Liver (tissue), 9 donors: ENCODE measurements around the gene PCMT1. TPM values are rescaled to one million over a fixed set of nuclear protein-coding genes. Genes with fewer than 3 reads are reported as not detected.

ENCODE experiments used
- DNase-seq: peaks from one replicate; pipeline ENCODE4 v3.0.0-alpha.2; 2017; ENCODE audit warnings: low spot score
- H3K27ac ChIP-seq, 2 donors: one replicate each; pipeline ENCODE4 v1.7.0; 2013; ENCODE audit warnings: inconsistent platforms in 2 of 2, low read length in 2 of 2, control low read depth in 1 of 2, low read depth in 1 of 2, mild to moderate bottlenecking in 1 of 2
- H3K27me3 ChIP-seq, 4 donors: one replicate each; pipeline versions ENCODE4 v1.6.1 to v1.7.0; 2013; ENCODE audit warnings: low read length in 3 of 4, inconsistent platforms in 1 of 4, mild to moderate bottlenecking in 1 of 4, moderate library complexity in 1 of 4; ENCODE audit not compliant: control insufficient read depth in 4 of 4, insufficient read depth in 4 of 4
- H3K36me3 ChIP-seq, 4 donors: one replicate each; pipeline versions ENCODE4 v1.6.1 to v1.7.0; 2013; ENCODE audit warnings: low read length in 3 of 4, mild to moderate bottlenecking in 3 of 4, low read depth in 1 of 4, moderate library complexity in 1 of 4; ENCODE audit not compliant: control insufficient read depth in 4 of 4, insufficient read depth in 3 of 4
- H3K4me1 ChIP-seq, 4 donors: one replicate each; pipeline versions ENCODE4 v1.6.1 to v1.7.0; 2013; ENCODE audit warnings: low read length in 3 of 4, mild to moderate bottlenecking in 3 of 4, moderate library complexity in 1 of 4; ENCODE audit not compliant: control insufficient read depth in 4 of 4, insufficient read depth in 4 of 4
- H3K4me3 ChIP-seq, 3 donors: one replicate each; pipeline versions ENCODE4 v1.6.1 to v1.7.0; 2013; ENCODE audit warnings: low read length in 3 of 3, control low read depth in 1 of 3, low read depth in 1 of 3, mild to moderate bottlenecking in 1 of 3
- H3K9ac ChIP-seq, 2 donors: one replicate each; pipeline ENCODE4 v1.7.0; 2013; ENCODE audit warnings: low read length in 2 of 2, mild to moderate bottlenecking in 2 of 2, moderate library complexity in 2 of 2, control low read depth in 1 of 2, low read depth in 1 of 2
- H3K9me3 ChIP-seq, 4 donors: one replicate each; pipeline versions ENCODE4 v1.6.1 to v1.7.0; 2013; ENCODE audit warnings: low read length in 3 of 4; ENCODE audit not compliant: control insufficient read depth in 4 of 4
- EGR1 ChIP-seq, 2 donors: IDR thresholded peaks; 2 replicates each; pipeline ENCODE4 v1.6.1; 2016 to 2018; ENCODE audit warnings: antibody characterized with exemption in 2 of 2, low read depth in 2 of 2
- FOXA1 ChIP-seq: IDR thresholded peaks from 2 replicates; pipeline ENCODE4 v1.6.1; 2016; ENCODE audit warnings: antibody characterized with exemption
- FOXA2 ChIP-seq: IDR thresholded peaks from 2 replicates; pipeline ENCODE4 v1.6.1; 2016; ENCODE audit warnings: antibody characterized with exemption
- GABPA ChIP-seq, 2 donors: IDR thresholded peaks in 1 of 2; conservative IDR thresholded peaks in 1 of 2; 2 replicates each; pipeline ENCODE4 v1.6.1; 2016; ENCODE audit warnings: antibody characterized with exemption in 2 of 2, mild to moderate bottlenecking in 1 of 2, moderate library complexity in 1 of 2
- HNF4A ChIP-seq, 2 donors: conservative IDR thresholded peaks; 2 replicates each; pipeline ENCODE4 v1.6.1; 2016; ENCODE audit warnings: antibody characterized with exemption in 2 of 2, mild to moderate bottlenecking in 2 of 2
- HNF4G ChIP-seq: IDR thresholded peaks from 2 replicates; pipeline ENCODE4 v1.6.1; 2016; ENCODE audit warnings: antibody characterized with exemption
- JUND ChIP-seq, 2 donors: IDR thresholded peaks; 2 replicates each; pipeline ENCODE4 v1.6.1; 2016; ENCODE audit warnings: antibody characterized with exemption in 2 of 2
- NR2F2 ChIP-seq: IDR thresholded peaks from 2 replicates; pipeline ENCODE4 v1.6.1; 2016; ENCODE audit warnings: antibody characterized with exemption
- RAD21 ChIP-seq, 2 donors: IDR thresholded peaks; 2 replicates each; pipeline ENCODE4 v1.6.1; 2016; ENCODE audit warnings: antibody characterized with exemption in 2 of 2, mild to moderate bottlenecking in 2 of 2
- RXRA ChIP-seq, 2 donors: IDR thresholded peaks; 2 replicates each; pipeline ENCODE4 v1.6.1; 2017 to 2018; ENCODE audit warnings: antibody characterized with exemption in 2 of 2, mild to moderate bottlenecking in 1 of 2
- SP1 ChIP-seq: IDR thresholded peaks from 2 replicates; pipeline ENCODE4 v1.6.1; 2018; ENCODE audit warnings: antibody characterized with exemption, mild to moderate bottlenecking
- TAF1 ChIP-seq: conservative IDR thresholded peaks from 2 replicates; pipeline ENCODE4 v1.6.1; 2016; ENCODE audit warnings: antibody characterized with exemption, mild to moderate bottlenecking
- YY1 ChIP-seq: IDR thresholded peaks from 2 replicates; pipeline ENCODE4 v1.6.1; 2016; ENCODE audit warnings: antibody characterized with exemption, mild to moderate bottlenecking
- WGBS: extraction: QIAGEN DNeasy Blood & Tissue Kit; methylation state at CpG from one replicate; pipeline ENCODE4 v1.1.7; 2013; 5-methylcytosine and 5-hydroxymethylcytosine counted together
- polyA plus RNA-seq, 2 donors: library from polyadenylated mRNA; stranded (reverse) in 1 of 2; unstranded in 1 of 2; fragments of 200-250 nt in 1 of 2; fragments of >200 nt in 1 of 2; fragmentation: Nextera tagmentation in 1 of 2; extraction: Ambion mirVana in 1 of 2; gene quantifications; one replicate each; pipeline versions ENCODE4 v1.2.1 to v1.2.3, GENCODE V29; 2013 to 2015
- total RNA-seq, 2 donors: library from RNA; depleted of rRNA; stranded (reverse); fragments of >200 nt; gene quantifications; one replicate each; pipeline ENCODE4 v1.2.3, GENCODE V29; 2014
- TF ChIP-seq, protein P1 (sequence below): IDR thresholded peaks from 2 replicates; pipeline ENCODE4 v1.6.1; 2016; ENCODE audit warnings: antibody characterized with exemption
- TF ChIP-seq, protein P2 (sequence below): IDR thresholded peaks from 2 replicates; pipeline ENCODE4 v1.6.1; 2016; ENCODE audit warnings: antibody characterized with exemption, mild to moderate bottlenecking
- TF ChIP-seq, protein P3 (sequence below): IDR thresholded peaks from 2 replicates; pipeline ENCODE4 v1.6.1; 2016; ENCODE audit warnings: antibody characterized with exemption
- TF ChIP-seq, protein P4 (sequence below): fragments of 150-350 bp; IDR thresholded peaks from 2 replicates; pipeline ENCODE4 v1.5.1; 2017; ENCODE audit warnings: improper control_type of control experiment, low read depth, low read length; ENCODE audit not compliant: missing input control
- TF ChIP-seq, protein P5 (sequence below): IDR thresholded peaks from 2 replicates; pipeline ENCODE4 v1.6.1; 2016; ENCODE audit warnings: antibody characterized with exemption
- donor health status: healthy.
- donor health status: healthy.
- donor health status: healthy.
- donor health status: healthy.
- donor health status: healthy.

Gene PCMT1
- total and polyA plus RNA-seq, 4 donors, result 56.8 to 78.8 (median 75.0) TPM

DNA sequence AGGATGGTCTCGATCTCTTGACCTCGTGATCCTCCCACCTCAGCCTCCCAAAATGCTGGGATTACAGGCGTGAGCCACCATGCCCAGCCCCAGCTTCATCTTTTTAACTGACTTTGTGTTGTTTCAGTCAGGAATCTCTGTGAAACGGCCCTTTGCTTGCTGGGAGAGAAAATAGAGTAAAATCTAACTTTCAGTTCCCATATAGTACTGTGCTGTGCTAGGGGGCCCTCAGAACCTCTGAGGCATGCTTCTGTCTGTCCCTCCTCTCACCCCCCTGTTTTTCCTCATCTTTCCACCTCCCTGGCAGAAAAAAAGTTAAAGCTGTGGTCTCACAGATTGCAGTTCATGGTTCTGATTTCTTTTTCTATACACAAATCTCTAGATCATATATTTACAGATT, 66.2 kb downstream of the PCMT1 start:
- WGBS, result 94% methylated on average over 4 of the region's 4 CpGs
- Histone ChIP-seq H3K9ac (no peak overlapping the region), H3K9me3 (no peaks in the 10 kb centered on the region), H3K4me3 (no peak overlapping the region), H3K27ac (no peak overlapping the region), H3K36me3 (peaks cover 0 to 10% (median 6%) of the 10 kb centered on the region in 4 donors), H3K4me1 (no peaks in the 10 kb centered on the region), H3K27me3 (no peaks in the 10 kb centered on the region)
- DNase-seq, result no peak
- TF ChIP-seq RXRA (IDR thresholded peaks at IDR 0.05) (no peak), HNF4A (conservative IDR thresholded peaks at IDR 0.05) (no peak), YY1 (no peak), RAD21 (IDR thresholded peaks at IDR 0.05) (no peak), EGR1 (IDR thresholded peaks at IDR 0.05; ENCODE audit: low read depth in 2 of 2) (no peak), TAF1 (no peak), FOXA1 (no peak), NR2F2 (no peak), SP1 (no peak), JUND (IDR thresholded peaks at IDR 0.05) (no peak), FOXA2 (no peak), GABPA (IDR thresholded peaks at IDR 0.05 in 1 of 2, conservative IDR thresholded peaks at IDR 0.05 in 1 of 2) (no peak), HNF4G (no peak)
- TF ChIP-seq, protein P1, sequence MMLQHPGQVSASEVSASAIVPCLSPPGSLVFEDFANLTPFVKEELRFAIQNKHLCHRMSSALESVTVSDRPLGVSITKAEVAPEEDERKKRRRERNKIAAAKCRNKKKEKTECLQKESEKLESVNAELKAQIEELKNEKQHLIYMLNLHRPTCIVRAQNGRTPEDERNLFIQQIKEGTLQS, result no peak
- TF ChIP-seq, protein P2, sequence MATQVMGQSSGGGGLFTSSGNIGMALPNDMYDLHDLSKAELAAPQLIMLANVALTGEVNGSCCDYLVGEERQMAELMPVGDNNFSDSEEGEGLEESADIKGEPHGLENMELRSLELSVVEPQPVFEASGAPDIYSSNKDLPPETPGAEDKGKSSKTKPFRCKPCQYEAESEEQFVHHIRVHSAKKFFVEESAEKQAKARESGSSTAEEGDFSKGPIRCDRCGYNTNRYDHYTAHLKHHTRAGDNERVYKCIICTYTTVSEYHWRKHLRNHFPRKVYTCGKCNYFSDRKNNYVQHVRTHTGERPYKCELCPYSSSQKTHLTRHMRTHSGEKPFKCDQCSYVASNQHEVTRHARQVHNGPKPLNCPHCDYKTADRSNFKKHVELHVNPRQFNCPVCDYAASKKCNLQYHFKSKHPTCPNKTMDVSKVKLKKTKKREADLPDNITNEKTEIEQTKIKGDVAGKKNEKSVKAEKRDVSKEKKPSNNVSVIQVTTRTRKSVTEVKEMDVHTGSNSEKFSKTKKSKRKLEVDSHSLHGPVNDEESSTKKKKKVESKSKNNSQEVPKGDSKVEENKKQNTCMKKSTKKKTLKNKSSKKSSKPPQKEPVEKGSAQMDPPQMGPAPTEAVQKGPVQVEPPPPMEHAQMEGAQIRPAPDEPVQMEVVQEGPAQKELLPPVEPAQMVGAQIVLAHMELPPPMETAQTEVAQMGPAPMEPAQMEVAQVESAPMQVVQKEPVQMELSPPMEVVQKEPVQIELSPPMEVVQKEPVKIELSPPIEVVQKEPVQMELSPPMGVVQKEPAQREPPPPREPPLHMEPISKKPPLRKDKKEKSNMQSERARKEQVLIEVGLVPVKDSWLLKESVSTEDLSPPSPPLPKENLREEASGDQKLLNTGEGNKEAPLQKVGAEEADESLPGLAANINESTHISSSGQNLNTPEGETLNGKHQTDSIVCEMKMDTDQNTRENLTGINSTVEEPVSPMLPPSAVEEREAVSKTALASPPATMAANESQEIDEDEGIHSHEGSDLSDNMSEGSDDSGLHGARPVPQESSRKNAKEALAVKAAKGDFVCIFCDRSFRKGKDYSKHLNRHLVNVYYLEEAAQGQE, result no peak
- TF ChIP-seq, protein P3, sequence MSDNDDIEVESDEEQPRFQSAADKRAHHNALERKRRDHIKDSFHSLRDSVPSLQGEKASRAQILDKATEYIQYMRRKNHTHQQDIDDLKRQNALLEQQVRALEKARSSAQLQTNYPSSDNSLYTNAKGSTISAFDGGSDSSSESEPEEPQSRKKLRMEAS, result no peak
- TF ChIP-seq, protein P4, sequence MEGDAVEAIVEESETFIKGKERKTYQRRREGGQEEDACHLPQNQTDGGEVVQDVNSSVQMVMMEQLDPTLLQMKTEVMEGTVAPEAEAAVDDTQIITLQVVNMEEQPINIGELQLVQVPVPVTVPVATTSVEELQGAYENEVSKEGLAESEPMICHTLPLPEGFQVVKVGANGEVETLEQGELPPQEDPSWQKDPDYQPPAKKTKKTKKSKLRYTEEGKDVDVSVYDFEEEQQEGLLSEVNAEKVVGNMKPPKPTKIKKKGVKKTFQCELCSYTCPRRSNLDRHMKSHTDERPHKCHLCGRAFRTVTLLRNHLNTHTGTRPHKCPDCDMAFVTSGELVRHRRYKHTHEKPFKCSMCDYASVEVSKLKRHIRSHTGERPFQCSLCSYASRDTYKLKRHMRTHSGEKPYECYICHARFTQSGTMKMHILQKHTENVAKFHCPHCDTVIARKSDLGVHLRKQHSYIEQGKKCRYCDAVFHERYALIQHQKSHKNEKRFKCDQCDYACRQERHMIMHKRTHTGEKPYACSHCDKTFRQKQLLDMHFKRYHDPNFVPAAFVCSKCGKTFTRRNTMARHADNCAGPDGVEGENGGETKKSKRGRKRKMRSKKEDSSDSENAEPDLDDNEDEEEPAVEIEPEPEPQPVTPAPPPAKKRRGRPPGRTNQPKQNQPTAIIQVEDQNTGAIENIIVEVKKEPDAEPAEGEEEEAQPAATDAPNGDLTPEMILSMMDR, result no peak
- TF ChIP-seq, protein P5, sequence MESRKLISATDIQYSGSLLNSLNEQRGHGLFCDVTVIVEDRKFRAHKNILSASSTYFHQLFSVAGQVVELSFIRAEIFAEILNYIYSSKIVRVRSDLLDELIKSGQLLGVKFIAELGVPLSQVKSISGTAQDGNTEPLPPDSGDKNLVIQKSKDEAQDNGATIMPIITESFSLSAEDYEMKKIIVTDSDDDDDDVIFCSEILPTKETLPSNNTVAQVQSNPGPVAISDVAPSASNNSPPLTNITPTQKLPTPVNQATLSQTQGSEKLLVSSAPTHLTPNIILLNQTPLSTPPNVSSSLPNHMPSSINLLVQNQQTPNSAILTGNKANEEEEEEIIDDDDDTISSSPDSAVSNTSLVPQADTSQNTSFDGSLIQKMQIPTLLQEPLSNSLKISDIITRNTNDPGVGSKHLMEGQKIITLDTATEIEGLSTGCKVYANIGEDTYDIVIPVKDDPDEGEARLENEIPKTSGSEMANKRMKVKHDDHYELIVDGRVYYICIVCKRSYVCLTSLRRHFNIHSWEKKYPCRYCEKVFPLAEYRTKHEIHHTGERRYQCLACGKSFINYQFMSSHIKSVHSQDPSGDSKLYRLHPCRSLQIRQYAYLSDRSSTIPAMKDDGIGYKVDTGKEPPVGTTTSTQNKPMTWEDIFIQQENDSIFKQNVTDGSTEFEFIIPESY, result no peak
